Cardiac ventricle fibroblast (primary cell): ENCODE data around the gene TRAM1L1. TPM values are rescaled to one million over a fixed set of nuclear protein-coding genes. Genes with fewer than 3 reads are reported as not detected.

Source experiments
- total RNA-seq: library from RNA; depleted of rRNA; stranded (reverse); fragments of >200 nt; gene quantifications from 2 replicates; pipeline ENCODE4 v1.2.3, GENCODE V29; 2015

The TRAM1L1 gene
- total RNA-seq = 0.12 and 1.3 TPM in 2 replicates

DNA sequence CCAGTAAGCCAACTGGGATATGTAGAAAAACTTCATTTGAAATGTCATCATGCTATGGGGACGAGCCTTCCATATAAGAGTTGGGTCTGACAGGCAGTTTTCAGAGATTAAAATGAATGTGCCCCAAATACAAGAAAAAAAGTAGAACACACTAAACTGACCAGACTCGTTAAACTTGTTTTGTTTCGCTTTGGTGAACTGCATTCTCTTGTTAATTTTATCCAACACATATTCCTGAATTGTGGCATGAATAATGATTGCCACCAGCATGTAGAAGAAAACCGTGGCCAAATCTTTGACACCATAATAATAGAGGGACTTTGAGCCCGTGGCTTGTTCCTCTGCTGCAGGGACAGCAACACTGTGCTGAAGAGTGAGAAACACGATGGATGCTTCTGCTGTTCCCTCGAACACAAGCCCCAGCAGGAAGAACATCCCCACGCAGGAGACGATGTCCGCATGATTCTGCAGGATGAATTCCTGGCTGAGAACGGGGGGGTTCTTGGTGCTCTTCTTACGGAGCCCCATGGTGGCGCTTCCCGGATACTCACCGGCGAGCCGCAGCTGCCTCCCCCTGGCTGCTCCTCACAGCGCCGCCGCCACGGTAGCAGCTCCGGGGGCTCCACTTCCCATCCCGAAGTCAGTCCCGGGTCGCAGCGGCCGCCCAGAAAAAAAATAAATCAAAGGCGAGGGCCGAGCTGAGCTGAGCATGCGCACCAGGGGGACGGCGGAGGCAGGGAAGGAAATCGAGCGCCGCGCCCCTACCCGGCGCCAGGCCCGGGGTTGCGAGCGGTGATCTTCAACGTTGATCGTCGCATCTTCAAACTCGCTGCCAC is at the start of gene TRAM1L1:
TRAM1L1 (minus strand) TSS at position 711 of the 836 bp plus-strand sequence; CDS start at position 528, 183 bp downstream.

